OCI-LY1 (cell line): ENCODE results near the gene CASQ2.

Experiments used
- H2AFZ ChIP-seq: fragments of 200-600 bp; sonication (generic), shearing (Covaris generic); 2 replicates; pipeline ENCODE4 v1.6.0; 2014; ENCODE audit warnings: antibody characterized with exemption, mild to moderate bottlenecking, low read length
- H3F3A ChIP-seq: fragments of 200-600 bp; sonication (generic), shearing (Covaris generic); 2 replicates; pipeline ENCODE4 v1.6.0; 2014; ENCODE audit warnings: mild to moderate bottlenecking, antibody characterized with exemption, low read length, moderate library complexity; ENCODE audit not compliant: insufficient read depth
- H3K27ac ChIP-seq: fragments of 200-600 bp; sonication (generic); 2 replicates; pipeline ENCODE4 v1.5.1; 2014; ENCODE audit warnings: low read length, mixed run types, mild to moderate bottlenecking, low read depth; ENCODE audit not compliant: poor library complexity, severe bottlenecking
- H3K27me3 ChIP-seq: fragments of 200-600 bp; sonication (generic); 2 replicates; pipeline ENCODE4 v1.6.0; 2014; ENCODE audit warnings: antibody characterized with exemption, mild to moderate bottlenecking, low read length, moderate library complexity; ENCODE audit not compliant: insufficient read depth
- H3K36me3 ChIP-seq: fragments of 200-600 bp; sonication (generic); 2 replicates; pipeline ENCODE4 v1.6.1; 2014; ENCODE audit warnings: mild to moderate bottlenecking, antibody characterized with exemption, low read length, moderate library complexity, mixed read lengths; ENCODE audit not compliant: insufficient read depth
- H3K4me1 ChIP-seq: fragments of 200-600 bp; sonication (generic); 2 replicates; pipeline ENCODE4 v1.5.1; 2014; ENCODE audit warnings: mild to moderate bottlenecking, low read length, moderate library complexity; ENCODE audit not compliant: insufficient read depth, severe bottlenecking
- H3K4me2 ChIP-seq: fragments of 200-600 bp; sonication (generic), shearing (Covaris generic); 2 replicates; pipeline ENCODE4 v1.6.1; 2014; ENCODE audit warnings: low read length
- H3K4me3 ChIP-seq: fragments of 200-600 bp; sonication (generic); 2 replicates; pipeline ENCODE4 v1.5.1; 2014; ENCODE audit warnings: low read length, low read depth, mild to moderate bottlenecking, mixed read lengths; ENCODE audit not compliant: poor library complexity, severe bottlenecking
- H3K79me2 ChIP-seq: fragments of 200-600 bp; shearing (Covaris generic); 2 replicates; pipeline ENCODE4 v1.6.1; 2016; ENCODE audit warnings: mixed run types, low read length, mixed read lengths; ENCODE audit not compliant: insufficient read depth
- H3K9ac ChIP-seq: fragments of 200-600 bp; sonication (generic), shearing (Covaris generic); 2 replicates; pipeline ENCODE4 v1.6.1; 2014; ENCODE audit warnings: mild to moderate bottlenecking, low read length, mixed read lengths
- H3K9me2 ChIP-seq: fragments of 200-600 bp; sonication (generic), shearing (Covaris generic); 2 replicates; pipeline ENCODE4 v1.6.1; 2014; ENCODE audit warnings: low read depth, mild to moderate bottlenecking, low read length, mixed read lengths
- H3K9me3 ChIP-seq: fragments of 200-600 bp; shearing (Covaris generic); 2 replicates; pipeline ENCODE4 v1.6.1; 2014; ENCODE audit warnings: low read length, mixed read lengths
- H4K20me1 ChIP-seq: fragments of 200-600 bp; sonication (generic), shearing (Covaris generic); 2 replicates; pipeline ENCODE4 v1.6.0; 2016; ENCODE audit warnings: mild to moderate bottlenecking, low read length; ENCODE audit not compliant: insufficient read depth
- EZH2 ChIP-seq: fragments of 200-600 bp; sonication (generic), shearing (Covaris generic); IDR thresholded peaks from 2 replicates; pipeline ENCODE4 v1.8.0; 2017; ENCODE audit warnings: borderline replicate concordance, mixed run types, mild to moderate bottlenecking, antibody characterized with exemption, low read length, moderate library complexity, mixed read lengths
- TF ChIP-seq, protein P1 (sequence below): fragments of 200-600 bp; sonication (generic), shearing (Covaris generic); IDR thresholded peaks from 2 replicates; pipeline ENCODE4 v1.5.1; 2017; ENCODE audit warnings: mild to moderate bottlenecking, antibody characterized with exemption, low read length, moderate library complexity, mixed read lengths

The CASQ2 gene

DNA sequence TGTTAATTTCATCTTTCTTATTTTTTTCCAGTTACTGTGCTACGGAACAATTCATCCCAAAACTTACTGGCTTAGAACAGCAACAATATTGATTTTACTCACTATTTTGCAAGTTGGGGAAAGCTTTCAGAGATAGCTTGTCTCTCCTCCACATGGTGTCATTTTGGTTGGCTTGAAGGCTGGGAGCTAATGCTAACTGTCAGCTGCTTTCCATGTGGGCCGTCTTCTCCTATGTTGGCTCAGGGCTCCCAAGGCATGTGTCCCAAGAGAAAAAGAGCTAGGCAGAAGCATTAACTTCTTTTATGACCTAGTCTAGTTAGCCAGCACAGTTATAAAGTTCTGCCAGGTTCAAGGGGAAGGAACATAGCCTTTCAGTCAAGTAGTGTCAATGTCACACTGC is 33.9 kb upstream of the CASQ2 start:
- TF ChIP-seq, protein P1, sequence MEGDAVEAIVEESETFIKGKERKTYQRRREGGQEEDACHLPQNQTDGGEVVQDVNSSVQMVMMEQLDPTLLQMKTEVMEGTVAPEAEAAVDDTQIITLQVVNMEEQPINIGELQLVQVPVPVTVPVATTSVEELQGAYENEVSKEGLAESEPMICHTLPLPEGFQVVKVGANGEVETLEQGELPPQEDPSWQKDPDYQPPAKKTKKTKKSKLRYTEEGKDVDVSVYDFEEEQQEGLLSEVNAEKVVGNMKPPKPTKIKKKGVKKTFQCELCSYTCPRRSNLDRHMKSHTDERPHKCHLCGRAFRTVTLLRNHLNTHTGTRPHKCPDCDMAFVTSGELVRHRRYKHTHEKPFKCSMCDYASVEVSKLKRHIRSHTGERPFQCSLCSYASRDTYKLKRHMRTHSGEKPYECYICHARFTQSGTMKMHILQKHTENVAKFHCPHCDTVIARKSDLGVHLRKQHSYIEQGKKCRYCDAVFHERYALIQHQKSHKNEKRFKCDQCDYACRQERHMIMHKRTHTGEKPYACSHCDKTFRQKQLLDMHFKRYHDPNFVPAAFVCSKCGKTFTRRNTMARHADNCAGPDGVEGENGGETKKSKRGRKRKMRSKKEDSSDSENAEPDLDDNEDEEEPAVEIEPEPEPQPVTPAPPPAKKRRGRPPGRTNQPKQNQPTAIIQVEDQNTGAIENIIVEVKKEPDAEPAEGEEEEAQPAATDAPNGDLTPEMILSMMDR, result no peak
- TF ChIP-seq EZH2, result no peak
- H3K4me3 ChIP-seq, result no peak overlapping the region
- H3K9ac ChIP-seq, result no peak overlapping the region
- H3K36me3 ChIP-seq, result no peaks in the 10 kb centered on the region
- no peaks in the 10 kb centered on the region for H3K79me2 ChIP-seq
- H3K4me2 ChIP-seq, result no peak overlapping the region
- no peaks in the 10 kb centered on the region for H3K4me1 ChIP-seq
- no peak overlapping the region for H2AFZ ChIP-seq
- no peaks in the 10 kb centered on the region for H3F3A ChIP-seq
- no peak overlapping the region for H3K27ac ChIP-seq
- H3K9me2 ChIP-seq, result no peaks in the 10 kb centered on the region
- H4K20me1 ChIP-seq, result no peaks in the 10 kb centered on the region
- H3K9me3 ChIP-seq, result no peaks in the 10 kb centered on the region
- H3K27me3 ChIP-seq, result no peaks in the 10 kb centered on the region

DNA sequence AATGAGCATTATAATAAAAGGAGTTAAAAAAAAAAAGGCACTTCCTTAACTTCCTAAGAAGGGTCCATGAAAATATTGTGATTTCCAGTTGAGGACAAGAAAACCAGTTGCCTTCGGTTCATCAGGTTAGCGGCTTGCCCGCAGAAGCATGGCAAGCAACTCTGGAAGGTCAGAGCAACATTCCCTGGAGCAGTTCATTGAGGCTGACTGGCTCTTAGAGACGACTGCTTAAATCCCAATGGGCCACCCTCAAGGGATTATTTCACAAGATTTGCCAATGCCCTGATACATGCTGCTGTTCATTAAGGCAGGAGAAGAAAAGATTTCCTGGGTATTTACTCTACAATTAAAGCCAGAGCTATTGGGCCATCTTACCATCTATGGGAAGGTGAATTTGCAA is 29.0 kb upstream of the CASQ2 start:
- no peaks in the 10 kb centered on the region for H3K9me2 ChIP-seq
- H2AFZ ChIP-seq, result no peak overlapping the region
- no peaks in the 10 kb centered on the region for H3K9me3 ChIP-seq
- 0 out of 2 replicates have a peak, but pooled peaks cover 4% of the 10 kb centered on the region for H3K27me3 ChIP-seq
- no peak overlapping the region for H3K4me3 ChIP-seq
- no peaks in the 10 kb centered on the region for H4K20me1 ChIP-seq
- no peaks in the 10 kb centered on the region for H3K79me2 ChIP-seq
- H3K27ac ChIP-seq, result no peak overlapping the region
- no peaks in the 10 kb centered on the region for H3F3A ChIP-seq
- no peaks in the 10 kb centered on the region for H3K36me3 ChIP-seq
- H3K4me1 ChIP-seq, result no peaks in the 10 kb centered on the region
- H3K9ac ChIP-seq, result no peak overlapping the region
- TF ChIP-seq, protein P1, result no peak
- TF ChIP-seq EZH2, result no peak
- no peak overlapping the region for H3K4me2 ChIP-seq

GRCh38 chr1:115796897-115797296 is 28.4 kb upstream of the CASQ2 start:
- Histone ChIP-seq H3K79me2 (no peaks in the 10 kb centered on the region), H3K4me2 (no peak overlapping the region), H2AFZ (no peak overlapping the region), H3K4me3 (no peak overlapping the region), H3K9me3 (no peaks in the 10 kb centered on the region), H3K36me3 (no peaks in the 10 kb centered on the region), H3K9me2 (no peaks in the 10 kb centered on the region), H3K9ac (no peak overlapping the region), H3F3A (no peaks in the 10 kb centered on the region), H3K4me1 (no peaks in the 10 kb centered on the region), H4K20me1 (no peaks in the 10 kb centered on the region), H3K27me3 (0 out of 2 replicates have a peak, but pooled peaks cover 4% of the 10 kb centered on the region), H3K27ac (no peak overlapping the region)
- no peak for TF ChIP-seq EZH2
- TF ChIP-seq, protein P1, result no peak
